ENCODE data around the gene HACE1. TPM values are rescaled to one million over a fixed set of nuclear protein-coding genes. Genes with fewer than 3 reads are reported as not detected.

HACE1 gene
- total RNA-seq, 2 experiments from 2014 or later = 7.4 to 8.2 TPM

DNA sequence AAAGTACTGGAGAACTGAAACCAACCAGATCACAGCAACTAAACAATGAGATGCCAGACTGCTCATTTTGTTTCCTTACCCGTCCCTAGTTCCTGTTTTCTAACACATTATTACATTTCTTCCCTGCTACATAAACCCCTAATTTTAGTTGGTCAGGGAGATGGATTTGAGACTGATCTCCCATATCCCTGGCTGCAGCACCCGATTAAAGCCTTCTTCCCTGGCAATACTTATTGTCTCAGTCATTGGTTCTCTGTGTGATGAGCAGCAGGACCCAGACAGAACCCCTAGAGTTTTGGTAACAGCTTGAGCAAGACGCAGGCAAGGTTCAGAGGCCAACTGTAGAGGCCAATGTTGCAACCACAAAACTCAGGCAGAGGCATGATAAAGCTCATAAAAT lies 28.3 kb upstream of the HACE1 start:
- Histone ChIP-seq H3K4me3 (ENCODE audit: low read length) (no peak overlapping the region), H3K36me3 (ENCODE audit: insufficient read depth, low read length) (no peaks in the 10 kb centered on the region), H3K27me3 (ENCODE audit: control insufficient read depth in 1 of 2, insufficient read depth in 2 of 2, low read length in 2 of 2) (peaks cover 0 to 2% of the 10 kb centered on the region in 2 experiments), H3K4me1 (ENCODE audit: insufficient read depth, low read length) (no peaks in the 10 kb centered on the region), H3K9me3 (ENCODE audit: control insufficient read depth in 1 of 2, insufficient read depth in 1 of 2, low read length in 2 of 2) (peaks cover 0 to 16% of the 10 kb centered on the region in 2 experiments), H3K27ac (ENCODE audit: low read depth in 1 of 2, low read length in 2 of 2) (no peak overlapping the region)
- Mint-ChIP-seq H3K9me3 (peaks cover 5% of the 10 kb centered on the region), H3K27ac (no peak overlapping the region), H3K36me3 (ENCODE audit: low read depth) (no peaks in the 10 kb centered on the region), H3K4me3 (no peak overlapping the region), H3K27me3 (peaks cover 34% of the 10 kb centered on the region), H3K4me1 (ENCODE audit: low read depth) (no peaks in the 10 kb centered on the region)
- no peak for TF ChIP-seq CTCF (IDR thresholded peaks at IDR 0.05)
- ChIA-PET POLR2A (no interaction called here), CTCF (no interaction called here)
- intact Hi-C loops (cut with DNase I, micrococcal nuclease) = no loop called here
- DNase-seq = no peak
- no peak for ATAC-seq (ENCODE audit: poor library complexity)

- Histone ChIP-seq H3K4me1 (ENCODE audit: insufficient read depth, low read length) (no peaks in the 10 kb centered on the region), H3K36me3 (ENCODE audit: insufficient read depth, low read length) (no peaks in the 10 kb centered on the region), H3K4me3 (ENCODE audit: low read length) (no peak overlapping the region), H3K9me3 (ENCODE audit: control insufficient read depth in 1 of 2, insufficient read depth in 1 of 2, low read length in 2 of 2) (peaks cover 0 to 16% of the 10 kb centered on the region in 2 experiments), H3K27me3 (ENCODE audit: control insufficient read depth in 1 of 2, insufficient read depth in 2 of 2, low read length in 2 of 2) (peaks cover 0 to 2% of the 10 kb centered on the region in 2 experiments), H3K27ac (ENCODE audit: low read depth in 1 of 2, low read length in 2 of 2) (no peak overlapping the region)
- no peaks in the 10 kb centered on the region for H3K4me1 Mint-ChIP-seq (ENCODE audit: low read depth)
- POLR2A ChIA-PET = no interaction called here
- H3K36me3 Mint-ChIP-seq (ENCODE audit: low read depth) = no peaks in the 10 kb centered on the region
- no peak overlapping the region for H3K4me3 Mint-ChIP-seq
- ATAC-seq (ENCODE audit: poor library complexity) = no peak
- peaks cover 29% of the 10 kb centered on the region for H3K27me3 Mint-ChIP-seq
- CTCF ChIA-PET = no interaction called here
- DNase-seq = peak in 2 of 14 experiments; percentile 23 to 30
- no peak for TF ChIP-seq CTCF (IDR thresholded peaks at IDR 0.05)
- intact Hi-C loops (cut with DNase I, micrococcal nuclease) = no loop called here
- H3K9me3 Mint-ChIP-seq = peaks cover 5% of the 10 kb centered on the region
- H3K27ac Mint-ChIP-seq = no peak overlapping the region
These were observed 27.6 kb upstream of the HACE1 start for GRCh38 chr6:104887350-104887749.

- DNase-seq (no peak), ATAC-seq (ENCODE audit: poor library complexity) (no peak)
- H3K4me3 Mint-ChIP-seq = no peak overlapping the region
- Histone ChIP-seq H3K36me3 (ENCODE audit: insufficient read depth, low read length) (no peaks in the 10 kb centered on the region), H3K4me1 (ENCODE audit: insufficient read depth, low read length) (no peaks in the 10 kb centered on the region), H3K9me3 (ENCODE audit: control insufficient read depth in 1 of 2, insufficient read depth in 1 of 2, low read length in 2 of 2) (peaks cover 0 to 16% of the 10 kb centered on the region in 2 experiments), H3K27me3 (ENCODE audit: control insufficient read depth in 1 of 2, insufficient read depth in 2 of 2, low read length in 2 of 2) (peaks cover 2 to 3% of the 10 kb centered on the region in 2 experiments), H3K4me3 (ENCODE audit: low read length) (no peak overlapping the region), H3K27ac (ENCODE audit: low read depth in 1 of 2, low read length in 2 of 2) (no peak overlapping the region)
- TF ChIP-seq CTCF (IDR thresholded peaks at IDR 0.05) = no peak
- peaks cover 5% of the 10 kb centered on the region for H3K9me3 Mint-ChIP-seq
- peaks cover 19% of the 10 kb centered on the region for H3K27me3 Mint-ChIP-seq
- H3K36me3 Mint-ChIP-seq (ENCODE audit: low read depth) = no peaks in the 10 kb centered on the region
- POLR2A ChIA-PET = no interaction called here
- no peaks in the 10 kb centered on the region for H3K4me1 Mint-ChIP-seq (ENCODE audit: low read depth)
- H3K27ac Mint-ChIP-seq = no peak overlapping the region
- CTCF ChIA-PET = no interaction called here
- intact Hi-C loops (cut with DNase I, micrococcal nuclease) = no loop called here
These were observed 25.9 kb upstream of the HACE1 start for GRCh38 chr6:104885518-104886043.
